Measurements from ENCODE around the gene PAX9.

The PAX9 gene

GRCh38 chr14:36661506-36662257 is at the start of gene PAX9:
Gene PAX9 (plus strand): TSS chr14:36661860. CDS start chr14:36662090, 230 bp downstream.
- no peak for TF ChIP-seq ZNF274 (IDR thresholded peaks at IDR 0.05; ENCODE audit: low read depth, low read length)
- H3K4me3 ChIP-seq (ENCODE audit: low read length), result peak within 1 kb of the TSS; percentile 22

GRCh38 chr14:36617824-36618223 is 43.8 kb upstream of the PAX9 start:
- H3K4me3 ChIP-seq (ENCODE audit: low read length), result no peak overlapping the region
- no peak for TF ChIP-seq ZNF274 (IDR thresholded peaks at IDR 0.05; ENCODE audit: low read depth, low read length)

GRCh38 chr14:36618641-36619040 is 43.0 kb upstream of the PAX9 start:
- no peak overlapping the region for H3K4me3 ChIP-seq (ENCODE audit: low read length)
- no peak for TF ChIP-seq ZNF274 (IDR thresholded peaks at IDR 0.05; ENCODE audit: low read depth, low read length)

GRCh38 chr14:36619131-36619530 is 42.5 kb upstream of the PAX9 start:
- TF ChIP-seq ZNF274 (IDR thresholded peaks at IDR 0.05; ENCODE audit: low read depth, low read length), result no peak

GRCh38 chr14:36619853-36620252 is 41.8 kb upstream of the PAX9 start:
- no peak overlapping the region for H3K4me3 ChIP-seq (ENCODE audit: low read length)
- TF ChIP-seq ZNF274 (IDR thresholded peaks at IDR 0.05; ENCODE audit: low read depth, low read length), result no peak

More at GRCh38 chr14:36619131-36619530, 42.5 kb upstream of the PAX9 start:
- H3K4me3 ChIP-seq (ENCODE audit: low read length), result no peak overlapping the region

- no peak for TF ChIP-seq ZNF274 (IDR thresholded peaks at IDR 0.05; ENCODE audit: low read depth, low read length)
Observed at GRCh38 chr14:36625014-36625413, 36.6 kb upstream of the PAX9 start.

GRCh38 chr14:36625436-36625835 is 36.2 kb upstream of the PAX9 start:
- no peak for TF ChIP-seq ZNF274 (IDR thresholded peaks at IDR 0.05; ENCODE audit: low read depth, low read length)
- no peak overlapping the region for H3K4me3 ChIP-seq (ENCODE audit: low read length)

More at GRCh38 chr14:36625014-36625413, 36.6 kb upstream of the PAX9 start:
- no peak overlapping the region for H3K4me3 ChIP-seq (ENCODE audit: low read length)

GRCh38 chr14:36626151-36626550 is 35.5 kb upstream of the PAX9 start:
- TF ChIP-seq ZNF274 (IDR thresholded peaks at IDR 0.05; ENCODE audit: low read depth, low read length), result no peak
- no peak overlapping the region for H3K4me3 ChIP-seq (ENCODE audit: low read length)

GRCh38 chr14:36627981-36628380 is 33.7 kb upstream of the PAX9 start:
- no peak overlapping the region for H3K4me3 ChIP-seq (ENCODE audit: low read length)
- no peak for TF ChIP-seq ZNF274 (IDR thresholded peaks at IDR 0.05; ENCODE audit: low read depth, low read length)

- H3K4me3 ChIP-seq (ENCODE audit: low read length), result no peak overlapping the region
- no peak for TF ChIP-seq ZNF274 (IDR thresholded peaks at IDR 0.05; ENCODE audit: low read depth, low read length)
Observed at GRCh38 chr14:36633580-36633979, 28.1 kb upstream of the PAX9 start.

- no peak for TF ChIP-seq ZNF274 (IDR thresholded peaks at IDR 0.05; ENCODE audit: low read depth, low read length)
- H3K4me3 ChIP-seq (ENCODE audit: low read length), result no peak overlapping the region
Observed at GRCh38 chr14:36646664-36647416, 14.8 kb upstream of the PAX9 start.

- no peak overlapping the region for H3K4me3 ChIP-seq (ENCODE audit: low read length)
- TF ChIP-seq ZNF274 (IDR thresholded peaks at IDR 0.05; ENCODE audit: low read depth, low read length), result no peak
Observed at GRCh38 chr14:36647417-36647823, 14.2 kb upstream of the PAX9 start.

GRCh38 chr14:36647824-36648753 is 13.6 kb upstream of the PAX9 start:
- no peak overlapping the region for H3K4me3 ChIP-seq (ENCODE audit: low read length)
- TF ChIP-seq ZNF274 (IDR thresholded peaks at IDR 0.05; ENCODE audit: low read depth, low read length), result no peak

Measured in GM08714 (cell line).